Fibroblast of peridontal ligament (primary cell): ENCODE results near the gene METTL1.
"Not testable (repeated sequence)": the region's sequence is repeated elsewhere in the genome, so short reads cannot be mapped to it uniquely, and the experiment has no call there.

ENCODE experiments used
- DNase-seq: peaks from one replicate; pipeline ENCODE4 v3.0.0-alpha.2; 2010; ENCODE audit errors: extremely low read depth

The METTL1 gene

GRCh38 chr12:57771873-57772428 is at the start of gene METTL1:
TSS of gene METTL1 (minus strand) at chr12:57772105. CDS start at chr12:57772083, 22 bp downstream.
- peak; percentile 97 for DNase-seq

- DNase-seq: not testable (repeated sequence)
Observed at GRCh38 chr12:57821015-57821414, 49.1 kb upstream of the METTL1 start.

GRCh38 chr12:57820119-57820518 is 48.2 kb upstream of the METTL1 start:
- DNase-seq: not testable (repeated sequence)

- not testable (repeated sequence) for DNase-seq
Observed at GRCh38 chr12:57817990-57818331, 46.1 kb upstream of the METTL1 start.

- no peak for DNase-seq
Observed at GRCh38 chr12:57817261-57817989, 45.5 kb upstream of the METTL1 start.

GRCh38 chr12:57816855-57817151 is 44.9 kb upstream of the METTL1 start:
- no peak for DNase-seq

- DNase-seq: no peak
Observed at GRCh38 chr12:57816001-57816854, 44.3 kb upstream of the METTL1 start.

GRCh38 chr12:57815177-57816000 is 43.5 kb upstream of the METTL1 start:
- no peak for DNase-seq

- peak; percentile 48 for DNase-seq
Observed at GRCh38 chr12:57813971-57814772, 42.3 kb upstream of the METTL1 start.

- no peak for DNase-seq
Observed at GRCh38 chr12:57813111-57813970, 41.4 kb upstream of the METTL1 start.

- DNase-seq: no peak
Observed at GRCh38 chr12:57811028-57811755, 39.3 kb upstream of the METTL1 start.

GRCh38 chr12:57810450-57810849 is 38.5 kb upstream of the METTL1 start:
- DNase-seq: peak; percentile 15

- DNase-seq: no peak
Observed at GRCh38 chr12:57809425-57809824, 37.5 kb upstream of the METTL1 start.

- DNase-seq: no peak
Observed at GRCh38 chr12:57808351-57808750, 36.4 kb upstream of the METTL1 start.

- no peak for DNase-seq
Observed at GRCh38 chr12:57807285-57807684, 35.4 kb upstream of the METTL1 start.

- no peak for DNase-seq
Observed at GRCh38 chr12:57806677-57807076, 34.8 kb upstream of the METTL1 start.

GRCh38 chr12:57803319-57803893 is 31.5 kb upstream of the METTL1 start:
- peak; percentile 62 for DNase-seq

GRCh38 chr12:57802607-57803006 is 30.7 kb upstream of the METTL1 start:
- DNase-seq: no peak

- DNase-seq: no peak
Observed at GRCh38 chr12:57800965-57801364, 29.1 kb upstream of the METTL1 start.
